Fibroblast of lung (primary cell): ENCODE measurements around the gene RNF39. TPM values are rescaled to one million over a fixed set of nuclear protein-coding genes. Genes with fewer than 3 reads are reported as not detected.

Experiments used
- DNase-seq, 2 donors: peaks; one replicate each; pipeline versions ENCODE4 v3.0.0 to v3.0.0-alpha.2; 2010; ENCODE audit warnings: low read depth in 2 of 2
- H2AFZ ChIP-seq: 2 replicates; pipeline ENCODE4 v1.5.1; 2012; ENCODE audit warnings: low read length, control low read depth, inconsistent platforms
- H3K27ac ChIP-seq: 2 replicates; pipeline ENCODE4 v1.5.1; 2011; ENCODE audit warnings: low read length, control low read depth; ENCODE audit not compliant: insufficient read depth
- H3K27me3 ChIP-seq: 2 replicates; pipeline ENCODE4 v1.5.1; 2011; ENCODE audit warnings: mild to moderate bottlenecking, low read length; ENCODE audit not compliant: control insufficient read depth, insufficient read depth
- H3K36me3 ChIP-seq: 2 replicates; pipeline ENCODE4 v1.5.1; 2011; ENCODE audit warnings: low read length; ENCODE audit not compliant: control insufficient read depth, insufficient read depth
- H3K4me1 ChIP-seq: 2 replicates; pipeline ENCODE4 v1.5.1; 2011; ENCODE audit warnings: low read length; ENCODE audit not compliant: control insufficient read depth, insufficient read depth; ENCODE audit errors: extremely low read depth
- H3K4me2 ChIP-seq: 2 replicates; pipeline ENCODE4 v1.5.1; 2011; ENCODE audit warnings: low read length, control low read depth; ENCODE audit not compliant: insufficient read depth; ENCODE audit errors: extremely low read depth
- H3K4me3 ChIP-seq, 4 experiments: fragments of 200-600 bp in 1 of 4; sonication (generic) in 1 of 4; replicated peaks in 1 of 4; 2 replicates each; pipeline ENCODE4 v1.5.1; 2011 to 2016; ENCODE audit warnings: low read length in 4 of 4, low read depth in 3 of 4, mild to moderate bottlenecking in 3 of 4, control low read depth in 2 of 4, inconsistent platforms in 1 of 4, mixed read lengths in 1 of 4; ENCODE audit not compliant: insufficient read depth in 1 of 4; ENCODE audit errors: control extremely low read depth in 1 of 4
- H3K79me2 ChIP-seq: 2 replicates; pipeline ENCODE4 v1.5.1; 2012; ENCODE audit warnings: mild to moderate bottlenecking, low read length, inconsistent platforms; ENCODE audit not compliant: control insufficient read depth, insufficient read depth
- H3K9ac ChIP-seq: 2 replicates; pipeline ENCODE4 v1.5.1; 2011; ENCODE audit warnings: mild to moderate bottlenecking, low read length, control low read depth; ENCODE audit not compliant: insufficient read depth
- H3K9me3 ChIP-seq: 2 replicates; pipeline ENCODE4 v1.5.1; 2012; ENCODE audit warnings: low read depth, low read length; ENCODE audit not compliant: control insufficient read depth, insufficient read depth
- H4K20me1 ChIP-seq: 2 replicates; pipeline ENCODE4 v1.5.1; 2011; ENCODE audit warnings: low read length; ENCODE audit not compliant: control insufficient read depth, insufficient read depth; ENCODE audit errors: extremely low read depth
- CTCF ChIP-seq, 2 donors: IDR thresholded peaks in 1 of 2; conservative IDR thresholded peaks in 1 of 2; 1 replicate in 1 of 2; 2 replicates in 1 of 2; pipeline ENCODE4 v1.5.1; 2011 to 2012; ENCODE audit warnings: low read length in 2 of 2, control low read depth in 1 of 2, inconsistent platforms in 1 of 2, low read depth in 1 of 2, mild to moderate bottlenecking in 1 of 2
- EZH2 ChIP-seq: IDR thresholded peaks from 2 replicates; pipeline ENCODE4 v1.5.1; 2012; ENCODE audit warnings: low read length, control low read depth, mild to moderate bottlenecking; ENCODE audit errors: missing control alignments
- polyA plus RNA-seq, 2 donors: library from polyadenylated mRNA; depleted of rRNA in 1 of 2; stranded (reverse) in 1 of 2; unstranded in 1 of 2; fragments of >200 nt; gene quantifications; 2 replicates each; pipeline ENCODE4 v1.2.1, GENCODE V29; 2011 to 2012; ENCODE audit warnings: missing spikeins in 1 of 2
- total RNA-seq: library from RNA; depleted of rRNA; stranded (reverse); fragments of >200 nt; gene quantifications from 2 replicates; pipeline ENCODE4 v1.2.1, GENCODE V29; 2014

Gene RNF39
- total and polyA plus RNA-seq, 2 donors (not counting 1 experiment from before 2014, with no cell fraction given) = not detected

DNA sequence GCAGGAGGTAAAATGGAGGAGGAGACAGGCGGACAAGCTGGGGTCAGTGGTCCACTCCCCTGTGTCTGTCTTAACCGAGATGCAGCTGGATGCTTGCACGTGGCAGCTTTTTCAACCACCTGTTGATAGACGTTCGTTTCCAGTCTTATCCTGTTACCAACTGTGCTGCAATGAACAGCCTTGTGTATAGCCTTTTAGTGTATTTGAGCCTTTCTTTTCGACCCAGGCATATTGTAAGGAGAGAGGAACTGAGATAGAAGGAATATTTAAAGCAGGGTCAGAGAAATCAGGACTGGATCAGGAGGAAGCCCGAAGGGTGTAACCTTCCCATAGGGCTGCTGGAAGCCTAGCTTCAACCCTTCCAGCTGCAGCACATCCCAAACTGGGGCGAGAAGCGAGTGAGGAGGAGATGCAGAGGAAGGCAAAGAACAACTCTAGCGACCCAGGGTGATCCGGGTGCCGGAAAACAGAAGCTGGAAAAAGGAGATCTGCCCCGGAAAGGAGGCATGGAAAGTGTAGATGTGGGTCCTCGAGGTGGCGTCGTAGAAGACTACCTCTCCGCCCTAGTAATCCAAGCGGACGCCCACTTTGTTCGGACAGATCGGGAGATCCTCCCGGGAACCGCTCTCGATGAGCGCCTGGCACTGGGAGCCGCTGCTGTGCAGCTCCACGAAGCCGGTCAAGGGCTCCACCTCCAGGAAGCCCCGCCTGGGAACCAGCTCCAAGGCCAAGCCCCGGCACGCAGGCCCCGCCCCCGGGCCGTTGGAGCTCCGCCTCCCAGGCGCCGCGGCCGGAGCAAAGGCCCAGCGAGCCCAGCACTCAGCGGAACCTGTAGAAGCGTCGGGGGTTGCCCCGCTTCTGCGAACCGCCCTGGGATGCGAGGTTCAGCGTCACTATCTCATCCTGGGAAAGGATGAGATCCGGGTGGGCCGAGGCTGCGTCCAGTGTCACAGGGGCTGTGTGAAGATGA is 26.2 kb upstream of the RNF39 start:
- peak overlapping the region; percentile 85 for H3K4me2 ChIP-seq
- no peaks in the 10 kb centered on the region for H3K36me3 ChIP-seq
- H4K20me1 ChIP-seq = no peaks in the 10 kb centered on the region
- peak in 1 of 2 donors; percentile 17 for TF ChIP-seq CTCF (conservative IDR thresholded peaks at IDR 0.05 in 1 of 2, IDR thresholded peaks at IDR 0.05 in 1 of 2; ENCODE audit: low read depth in 1 of 2, low read length in 2 of 2)
- peak; percentile 75 for TF ChIP-seq EZH2
- H3K27ac ChIP-seq = no peak overlapping the region
- H3K27me3 ChIP-seq = peaks cover 38% of the 10 kb centered on the region
- peak overlapping the region; percentile 12 to 53 (median 32) for H3K4me3 ChIP-seq
- peaks cover 3% of the 10 kb centered on the region for H3K4me1 ChIP-seq
- DNase-seq = peak; percentile 74 to 75
- no peaks in the 10 kb centered on the region for H3K79me2 ChIP-seq
- no peak overlapping the region for H3K9ac ChIP-seq
- H2AFZ ChIP-seq = peak overlapping the region; percentile 91
- no peaks in the 10 kb centered on the region for H3K9me3 ChIP-seq

GRCh38 chr6:30100585-30101443 is 25.2 kb upstream of the RNF39 start:
- no peaks in the 10 kb centered on the region for H3K36me3 ChIP-seq
- H2AFZ ChIP-seq = no peak overlapping the region
- no peaks in the 10 kb centered on the region for H3K79me2 ChIP-seq
- H3K27ac ChIP-seq = no peak overlapping the region
- H3K9ac ChIP-seq = no peak overlapping the region
- H3K4me2 ChIP-seq = peak overlapping the region; percentile 73
- H3K4me1 ChIP-seq = peaks cover 3% of the 10 kb centered on the region
- H3K9me3 ChIP-seq = no peaks in the 10 kb centered on the region
- peak overlapping the region in 1 of 4 experiments; percentile 22 for H3K4me3 ChIP-seq
- no peak for DNase-seq
- no peaks in the 10 kb centered on the region for H4K20me1 ChIP-seq
- H3K27me3 ChIP-seq = peaks cover 39% of the 10 kb centered on the region
- TF ChIP-seq CTCF (conservative IDR thresholded peaks at IDR 0.05 in 1 of 2, IDR thresholded peaks at IDR 0.05 in 1 of 2; ENCODE audit: low read depth in 1 of 2, low read length in 2 of 2) = no peak
- peak; percentile 89 for TF ChIP-seq EZH2

DNA sequence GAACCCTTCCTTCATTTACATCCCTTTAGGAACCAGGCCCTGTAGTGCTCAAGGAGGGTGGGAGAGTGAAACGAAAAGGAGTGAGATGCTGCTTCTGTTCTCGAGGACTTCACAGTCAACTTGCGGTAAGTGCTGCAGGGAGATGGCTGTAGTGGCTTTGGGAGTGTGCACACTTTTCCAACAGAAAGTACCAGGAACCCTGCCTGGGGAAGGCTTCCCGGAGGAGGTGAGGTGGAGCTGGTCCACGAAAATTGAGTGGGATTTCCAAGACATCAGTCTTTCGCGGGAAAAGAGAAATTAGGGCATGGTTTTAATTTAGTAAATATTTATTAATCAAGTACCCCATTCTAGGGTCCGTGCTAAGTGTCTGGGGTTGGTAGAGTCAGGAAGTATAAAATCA is 24.6 kb upstream of the RNF39 start:
- Histone ChIP-seq H4K20me1 (no peaks in the 10 kb centered on the region), H3K36me3 (no peaks in the 10 kb centered on the region), H3K79me2 (no peaks in the 10 kb centered on the region), H3K4me3 (no peak overlapping the region), H3K9ac (no peak overlapping the region), H3K27me3 (peaks cover 39% of the 10 kb centered on the region), H3K9me3 (no peaks in the 10 kb centered on the region), H2AFZ (no peak overlapping the region), H3K4me2 (peak overlapping the region; percentile 73), H3K27ac (no peak overlapping the region), H3K4me1 (peaks cover 3% of the 10 kb centered on the region)
- TF ChIP-seq CTCF (conservative IDR thresholded peaks at IDR 0.05 in 1 of 2, IDR thresholded peaks at IDR 0.05 in 1 of 2; ENCODE audit: low read depth in 1 of 2, low read length in 2 of 2) = no peak
- TF ChIP-seq EZH2 = no peak
- no peak for DNase-seq
